HL-60 (cell line): Measurements from ENCODE around the gene XPO5.

Source experiments
- POLR2AphosphoS5 ChIP-seq: IDR thresholded peaks from 2 replicates; pipeline ENCODE4 v1.6.1; 2012; ENCODE audit warnings: low read depth
- TF ChIP-seq, protein P1 (sequence below): IDR thresholded peaks from one replicate; pipeline ENCODE4 v1.5.1; 2011; ENCODE audit warnings: low read length, control low read depth, inconsistent platforms; ENCODE audit not compliant: insufficient read depth
- TF ChIP-seq, protein P2 (sequence below): IDR thresholded peaks from 2 replicates; pipeline ENCODE4 v1.6.1; 2012; ENCODE audit warnings: low read depth; ENCODE audit not compliant: insufficient replicate concordance

DNA sequence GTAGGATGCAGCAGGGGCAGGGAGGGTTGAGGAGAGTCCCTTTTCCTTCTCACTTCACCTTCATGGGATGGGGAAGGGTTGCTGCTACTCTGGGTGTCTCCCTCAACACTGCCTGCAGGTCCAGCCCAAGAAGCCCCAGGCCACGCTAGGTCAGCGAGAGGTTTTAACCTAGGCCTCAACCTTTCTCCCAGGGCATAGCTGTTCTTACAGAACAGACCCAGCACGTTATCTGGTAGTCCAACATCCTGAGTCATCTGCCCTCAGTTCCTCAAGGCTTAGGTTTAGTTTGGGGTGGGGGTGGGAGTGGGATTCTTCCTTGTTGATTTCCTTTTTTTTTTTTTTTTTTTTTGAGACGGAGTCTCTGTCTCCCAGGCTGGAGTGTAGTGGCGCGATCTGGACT lies 81.5 kb downstream of the XPO5 start:
- TF ChIP-seq, protein P1, sequence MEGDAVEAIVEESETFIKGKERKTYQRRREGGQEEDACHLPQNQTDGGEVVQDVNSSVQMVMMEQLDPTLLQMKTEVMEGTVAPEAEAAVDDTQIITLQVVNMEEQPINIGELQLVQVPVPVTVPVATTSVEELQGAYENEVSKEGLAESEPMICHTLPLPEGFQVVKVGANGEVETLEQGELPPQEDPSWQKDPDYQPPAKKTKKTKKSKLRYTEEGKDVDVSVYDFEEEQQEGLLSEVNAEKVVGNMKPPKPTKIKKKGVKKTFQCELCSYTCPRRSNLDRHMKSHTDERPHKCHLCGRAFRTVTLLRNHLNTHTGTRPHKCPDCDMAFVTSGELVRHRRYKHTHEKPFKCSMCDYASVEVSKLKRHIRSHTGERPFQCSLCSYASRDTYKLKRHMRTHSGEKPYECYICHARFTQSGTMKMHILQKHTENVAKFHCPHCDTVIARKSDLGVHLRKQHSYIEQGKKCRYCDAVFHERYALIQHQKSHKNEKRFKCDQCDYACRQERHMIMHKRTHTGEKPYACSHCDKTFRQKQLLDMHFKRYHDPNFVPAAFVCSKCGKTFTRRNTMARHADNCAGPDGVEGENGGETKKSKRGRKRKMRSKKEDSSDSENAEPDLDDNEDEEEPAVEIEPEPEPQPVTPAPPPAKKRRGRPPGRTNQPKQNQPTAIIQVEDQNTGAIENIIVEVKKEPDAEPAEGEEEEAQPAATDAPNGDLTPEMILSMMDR = no peak
- TF ChIP-seq, protein P2, sequence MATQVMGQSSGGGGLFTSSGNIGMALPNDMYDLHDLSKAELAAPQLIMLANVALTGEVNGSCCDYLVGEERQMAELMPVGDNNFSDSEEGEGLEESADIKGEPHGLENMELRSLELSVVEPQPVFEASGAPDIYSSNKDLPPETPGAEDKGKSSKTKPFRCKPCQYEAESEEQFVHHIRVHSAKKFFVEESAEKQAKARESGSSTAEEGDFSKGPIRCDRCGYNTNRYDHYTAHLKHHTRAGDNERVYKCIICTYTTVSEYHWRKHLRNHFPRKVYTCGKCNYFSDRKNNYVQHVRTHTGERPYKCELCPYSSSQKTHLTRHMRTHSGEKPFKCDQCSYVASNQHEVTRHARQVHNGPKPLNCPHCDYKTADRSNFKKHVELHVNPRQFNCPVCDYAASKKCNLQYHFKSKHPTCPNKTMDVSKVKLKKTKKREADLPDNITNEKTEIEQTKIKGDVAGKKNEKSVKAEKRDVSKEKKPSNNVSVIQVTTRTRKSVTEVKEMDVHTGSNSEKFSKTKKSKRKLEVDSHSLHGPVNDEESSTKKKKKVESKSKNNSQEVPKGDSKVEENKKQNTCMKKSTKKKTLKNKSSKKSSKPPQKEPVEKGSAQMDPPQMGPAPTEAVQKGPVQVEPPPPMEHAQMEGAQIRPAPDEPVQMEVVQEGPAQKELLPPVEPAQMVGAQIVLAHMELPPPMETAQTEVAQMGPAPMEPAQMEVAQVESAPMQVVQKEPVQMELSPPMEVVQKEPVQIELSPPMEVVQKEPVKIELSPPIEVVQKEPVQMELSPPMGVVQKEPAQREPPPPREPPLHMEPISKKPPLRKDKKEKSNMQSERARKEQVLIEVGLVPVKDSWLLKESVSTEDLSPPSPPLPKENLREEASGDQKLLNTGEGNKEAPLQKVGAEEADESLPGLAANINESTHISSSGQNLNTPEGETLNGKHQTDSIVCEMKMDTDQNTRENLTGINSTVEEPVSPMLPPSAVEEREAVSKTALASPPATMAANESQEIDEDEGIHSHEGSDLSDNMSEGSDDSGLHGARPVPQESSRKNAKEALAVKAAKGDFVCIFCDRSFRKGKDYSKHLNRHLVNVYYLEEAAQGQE = no peak
- TF ChIP-seq POLR2AphosphoS5 = no peak
